DND-41 (cell line): Measurements from ENCODE around the gene SMARCD3.

ENCODE experiments used
- ATAC-seq: fragments of 200-7000 bp; cut with Tn5 transposase; 3 replicates; pipeline ENCODE4 v1.9.1; 2021; ENCODE audit warnings: low read depth; ENCODE audit not compliant: insufficient read depth
- DNase-seq: peaks from one replicate; pipeline ENCODE4 v3.0.0-alpha.2; 2020
- H2AFZ ChIP-seq: 2 replicates; pipeline ENCODE4 v1.6.0; 2012; ENCODE audit warnings: low read depth, low read length
- H3K27ac ChIP-seq: 2 replicates; pipeline ENCODE4 v1.5.1; 2012; ENCODE audit warnings: low read length, inconsistent platforms
- H3K27me3 ChIP-seq: fragments of 200-600 bp; sonication (generic); 2 replicates; pipeline ENCODE4 v1.6.0; 2012; ENCODE audit warnings: low read length, mild to moderate bottlenecking, inconsistent platforms; ENCODE audit not compliant: insufficient read depth, poor library complexity
- H3K36me3 ChIP-seq: 2 replicates; pipeline ENCODE4 v1.5.1; 2012; ENCODE audit warnings: low read length, inconsistent platforms; ENCODE audit not compliant: insufficient read depth
- H3K4me1 ChIP-seq: 2 replicates; pipeline ENCODE4 v1.5.1; 2012; ENCODE audit warnings: mild to moderate bottlenecking, low read length; ENCODE audit not compliant: insufficient read depth
- H3K4me2 ChIP-seq: 2 replicates; pipeline ENCODE4 v1.6.0; 2012; ENCODE audit warnings: mild to moderate bottlenecking, moderate library complexity, low read length, inconsistent platforms; ENCODE audit not compliant: insufficient read depth
- H3K4me3 ChIP-seq, 2 experiments: fragments of 200-600 bp in 1 of 2; shearing (Covaris generic) in 1 of 2; 2 replicates each; pipeline ENCODE4 v1.5.1; 2012 to 2016; ENCODE audit warnings: inconsistent platforms in 2 of 2, low read length in 2 of 2, mild to moderate bottlenecking in 2 of 2, low read depth in 1 of 2, moderate library complexity in 1 of 2
- H3K79me2 ChIP-seq: 2 replicates; pipeline ENCODE4 v1.6.0; 2012; ENCODE audit warnings: low read length, inconsistent platforms; ENCODE audit not compliant: insufficient read depth
- H3K9ac ChIP-seq: 2 replicates; pipeline ENCODE4 v1.6.0; 2012; ENCODE audit warnings: low read depth, mild to moderate bottlenecking, inconsistent platforms, low read length, moderate library complexity
- H3K9me3 ChIP-seq: 2 replicates; pipeline ENCODE4 v1.5.1; 2012; ENCODE audit warnings: low read length, moderate library complexity, mild to moderate bottlenecking, inconsistent platforms; ENCODE audit not compliant: insufficient read depth, severe bottlenecking
- H4K20me1 ChIP-seq: 2 replicates; pipeline ENCODE4 v1.6.0; 2012; ENCODE audit warnings: low read length; ENCODE audit not compliant: insufficient read depth
- CTCF ChIP-seq: IDR thresholded peaks from 2 replicates; pipeline ENCODE4 v1.5.1; 2012; ENCODE audit warnings: borderline replicate concordance, low read length, moderate library complexity, mild to moderate bottlenecking; ENCODE audit not compliant: poor library complexity, severe bottlenecking; ENCODE audit errors: extremely low read depth
- EZH2 ChIP-seq: IDR thresholded peaks from 3 replicates; pipeline ENCODE4 v1.6.1; 2012; ENCODE audit warnings: borderline replicate concordance, low read depth, mild to moderate bottlenecking, moderate library complexity, low read length, inconsistent platforms; ENCODE audit not compliant: severe bottlenecking

SMARCD3 gene

GRCh38 chr7:151225948-151226510, 22.5 kb downstream of the SMARCD3 start:
- H3K4me3 ChIP-seq: peak overlapping the region; percentile 63 to 93; a peak in 3 of 4 replicates
- peak overlapping the region; percentile 91 for H3K4me2 ChIP-seq
- H3K9ac ChIP-seq: peak overlapping the region; percentile 78
- no peaks in the 10 kb centered on the region for H4K20me1 ChIP-seq
- H2AFZ ChIP-seq: no peak overlapping the region
- no peak for DNase-seq
- TF ChIP-seq CTCF (no peak), EZH2 (no peak)
- peaks cover 45% of the 10 kb centered on the region for H3K36me3 ChIP-seq
- H3K27me3 ChIP-seq: no peaks in the 10 kb centered on the region
- H3K4me1 ChIP-seq: peaks cover 26% of the 10 kb centered on the region
- no peaks in the 10 kb centered on the region for H3K9me3 ChIP-seq
- peaks cover 23% of the 10 kb centered on the region for H3K79me2 ChIP-seq
- peak overlapping the region; percentile 64; the same call in 1 of the 2 replicates for H3K27ac ChIP-seq
- no peak for ATAC-seq

GRCh38 chr7:151223728-151224127, 24.8 kb downstream of the SMARCD3 start:
- Histone ChIP-seq H3K79me2 (peaks cover 23% of the 10 kb centered on the region), H2AFZ (no peak overlapping the region), H3K4me1 (peaks cover 25% of the 10 kb centered on the region), H3K4me3 (no peak overlapping the region), H4K20me1 (no peaks in the 10 kb centered on the region), H3K4me2 (no peak overlapping the region), H3K9ac (no peak overlapping the region), H3K27ac (no peak overlapping the region), H3K36me3 (peaks cover 66% of the 10 kb centered on the region), H3K27me3 (no peaks in the 10 kb centered on the region), H3K9me3 (no peaks in the 10 kb centered on the region)
- TF ChIP-seq EZH2 (no peak), CTCF (peak; percentile 7)
- DNase-seq (no peak), ATAC-seq (no peak)

- Histone ChIP-seq H3K36me3 (peaks cover 94% of the 10 kb centered on the region), H3K4me1 (no peaks in the 10 kb centered on the region), H3K4me2 (no peak overlapping the region), H3K27me3 (no peaks in the 10 kb centered on the region), H4K20me1 (no peaks in the 10 kb centered on the region; the same call in 1 of the 2 replicates), H3K79me2 (no peaks in the 10 kb centered on the region), H3K4me3 (no peak overlapping the region), H3K27ac (no peak overlapping the region), H2AFZ (no peak overlapping the region), H3K9me3 (no peaks in the 10 kb centered on the region), H3K9ac (no peak overlapping the region)
- ATAC-seq (no peak), DNase-seq (no peak)
- TF ChIP-seq CTCF: no peak
- no peak for TF ChIP-seq EZH2
Measured at GRCh38 chr7:151218170-151218569, 30.3 kb downstream of the SMARCD3 start.

GRCh38 chr7:151215396-151215795, 33.1 kb downstream of the SMARCD3 start:
- Histone ChIP-seq H3K79me2 (no peaks in the 10 kb centered on the region), H3K36me3 (peaks cover 76% of the 10 kb centered on the region), H3K9ac (no peak overlapping the region), H3K27ac (no peak overlapping the region), H3K4me2 (no peak overlapping the region), H3K27me3 (no peaks in the 10 kb centered on the region), H4K20me1 (peaks cover 4% of the 10 kb centered on the region), H3K4me1 (no peaks in the 10 kb centered on the region), H3K9me3 (no peaks in the 10 kb centered on the region), H2AFZ (no peak overlapping the region), H3K4me3 (no peak overlapping the region)
- no peak for DNase-seq
- no peak for TF ChIP-seq CTCF
- no peak for TF ChIP-seq EZH2
- ATAC-seq: no peak
